ENCODE data around the gene PAQR5. TPM values are rescaled to one million over a fixed set of nuclear protein-coding genes. Genes with fewer than 3 reads are reported as not detected.
"Not testable (repeated sequence)": the region's sequence is repeated elsewhere in the genome, so short reads cannot be mapped to it uniquely, and the experiment has no call there.

Gene PAQR5
- total RNA-seq, 1 donor from 2014 or later = 13.6 TPM

DNA sequence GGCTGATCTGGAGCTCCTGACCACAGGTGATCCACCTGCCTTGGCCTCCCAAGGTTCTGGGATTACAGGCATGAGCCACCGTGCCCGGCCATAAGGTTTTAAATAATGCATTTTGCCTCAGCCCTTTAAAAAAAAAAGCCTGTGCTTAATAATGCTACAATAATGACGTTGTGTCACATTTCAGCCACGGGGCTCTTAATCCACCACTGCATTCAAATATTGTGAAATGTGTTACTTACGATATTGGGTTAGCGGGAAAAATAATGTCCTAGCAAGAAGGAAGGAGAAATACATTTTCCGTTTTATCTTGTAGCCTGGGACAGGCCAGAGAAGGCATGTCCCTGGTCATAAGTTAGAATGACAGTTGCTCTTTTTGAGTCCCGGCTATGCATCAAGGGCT lies 17.6 kb downstream of the PAQR5 start:
- ATAC-seq = no peak

GRCh38 chr15:69317392-69317841 lies 18.7 kb downstream of the PAQR5 start:
- ATAC-seq = no peak

DNA sequence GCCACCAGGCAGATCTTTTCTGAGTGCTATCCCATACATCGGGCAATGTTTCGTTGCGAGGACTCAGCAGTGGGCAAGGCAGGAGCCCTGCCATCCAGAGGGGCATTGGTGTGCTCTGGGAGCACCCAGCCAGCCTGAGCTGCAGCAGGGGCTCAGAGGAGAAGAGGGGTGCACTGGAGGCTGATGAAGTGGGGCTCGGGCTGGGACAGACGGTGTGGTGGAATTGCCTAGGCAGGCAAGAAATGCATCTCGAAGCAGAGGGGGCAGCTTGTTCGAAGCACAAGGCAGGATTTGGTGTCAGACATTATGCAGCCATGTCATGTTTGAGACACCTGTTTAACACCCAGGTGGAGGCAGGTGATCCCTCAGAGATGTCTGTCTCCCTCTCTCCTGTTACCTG lies 19.3 kb downstream of the PAQR5 start:
- ATAC-seq = peak; percentile 21

DNA sequence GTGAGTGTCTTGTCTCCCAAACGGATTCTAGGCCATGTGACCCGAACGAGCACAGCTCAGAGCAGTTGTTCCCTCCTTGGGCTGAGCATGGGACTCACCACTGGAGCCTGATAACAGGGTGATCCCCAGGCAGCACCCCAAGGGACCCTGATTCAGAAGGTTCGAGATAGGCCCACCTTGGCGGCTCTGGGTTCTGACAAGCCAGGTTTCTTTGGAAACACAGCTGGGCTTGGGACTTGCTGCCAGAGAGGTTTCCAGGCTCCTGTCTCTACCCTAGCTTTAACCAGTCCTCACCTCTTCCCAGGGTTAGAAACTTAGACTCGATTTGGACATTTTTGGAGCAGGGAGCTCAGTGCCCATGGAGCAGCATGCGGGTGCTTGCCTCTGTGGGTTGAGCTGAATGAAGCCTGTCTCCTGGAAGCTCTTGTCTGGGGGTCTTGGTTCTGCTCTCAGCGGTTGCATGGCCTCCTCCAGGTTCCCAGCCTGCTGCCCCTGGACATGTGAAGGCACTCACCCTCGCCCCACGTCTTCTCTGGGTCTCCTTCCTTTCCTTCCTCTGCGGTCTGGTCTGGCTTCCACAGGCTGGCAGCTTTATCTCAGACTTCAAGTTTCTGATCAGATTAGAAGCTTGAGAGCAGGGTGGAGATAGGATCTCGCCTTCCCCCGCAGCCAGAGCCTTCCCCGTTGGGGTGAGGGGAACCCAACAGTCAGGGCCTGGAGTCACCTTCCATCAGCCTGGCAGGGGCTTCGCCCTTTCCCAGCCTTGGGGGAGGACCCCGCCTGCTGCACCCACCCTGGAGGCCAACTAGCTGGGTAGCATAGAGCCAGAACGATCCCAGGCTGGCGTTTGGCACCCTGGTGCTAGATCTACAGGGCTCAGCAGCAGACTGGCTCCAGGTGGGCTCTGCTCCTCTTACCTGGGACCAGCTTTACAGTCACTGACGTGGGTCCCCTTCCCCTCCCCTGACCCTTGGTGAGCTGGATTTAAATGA lies 21.0 kb downstream of the PAQR5 start:
- ATAC-seq = no peak

GRCh38 chr15:69320977-69321554 lies 22.4 kb downstream of the PAQR5 start:
- ATAC-seq = no peak

DNA sequence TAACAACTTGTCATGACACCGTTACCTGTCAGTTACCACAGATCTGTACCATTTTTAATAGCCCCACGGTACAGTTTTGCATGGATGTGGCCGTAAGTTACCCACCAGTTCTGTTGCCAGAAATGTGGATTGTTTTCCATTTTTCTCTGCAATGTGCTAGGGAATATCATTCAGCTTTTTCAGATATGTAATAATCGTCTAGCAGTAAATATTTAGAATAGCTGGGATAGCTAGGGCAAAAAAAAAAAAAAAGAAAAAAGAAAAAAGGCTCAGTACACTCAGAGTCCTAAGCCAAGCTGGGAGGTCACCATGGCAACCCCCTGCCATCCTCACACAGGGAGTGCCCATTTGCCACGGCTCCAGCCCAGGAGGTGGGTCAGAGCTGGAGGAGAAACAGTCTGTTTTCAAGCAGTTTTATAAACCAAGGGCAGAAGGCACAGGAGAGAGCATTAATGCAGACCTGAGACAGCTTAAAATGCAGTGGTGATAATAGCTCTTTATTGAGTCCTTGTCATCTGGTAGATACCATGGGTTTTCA lies 25.2 kb downstream of the PAQR5 start:
- ATAC-seq = no peak

- ATAC-seq = no peak
These were observed 25.9 kb downstream of the PAQR5 start for GRCh38 chr15:69324565-69324964.

- no peak for ATAC-seq
These were observed 26.8 kb downstream of the PAQR5 start for GRCh38 chr15:69325456-69325971.

DNA sequence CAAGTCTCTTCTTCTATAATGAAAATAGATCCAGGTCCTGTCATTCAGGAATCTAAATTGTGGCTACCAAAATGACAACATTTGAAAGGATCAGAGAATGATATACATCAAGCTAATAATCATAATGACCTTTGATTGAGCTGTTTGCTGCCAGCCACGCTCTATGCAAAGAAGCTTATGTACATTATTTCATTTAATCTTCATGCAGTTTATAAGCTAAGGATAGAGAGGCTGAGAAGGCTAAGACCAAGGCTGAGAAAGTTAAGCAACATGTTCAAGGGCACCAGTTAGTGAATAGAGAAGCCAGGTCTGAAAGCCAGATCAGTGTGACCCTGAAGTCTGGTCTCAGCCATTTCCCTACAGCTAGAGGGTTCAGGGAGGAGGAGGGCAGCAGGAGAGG lies 29.4 kb downstream of the PAQR5 start:
- peak; percentile 38 for ATAC-seq

DNA sequence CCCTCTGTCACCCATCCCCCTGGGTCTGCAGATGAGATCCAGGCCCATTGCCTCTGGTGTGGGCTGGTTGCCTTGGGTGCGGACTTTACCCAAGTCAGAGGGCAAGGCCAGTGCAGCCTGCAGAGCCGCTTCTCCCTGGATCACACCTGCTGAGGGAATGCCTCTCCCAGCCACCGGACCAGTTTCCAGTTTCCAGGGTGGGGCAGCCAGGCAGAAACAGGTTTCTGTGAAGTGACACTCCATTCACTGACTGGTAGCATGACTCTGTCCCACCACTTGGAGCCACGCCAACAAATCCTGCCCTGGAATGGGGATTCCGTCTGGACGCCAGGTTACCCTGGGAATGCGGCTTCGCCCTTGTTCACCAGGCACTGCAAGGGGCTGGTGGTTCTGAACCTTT lies 30.0 kb downstream of the PAQR5 start:
- ATAC-seq = peak; percentile 95

GRCh38 chr15:69337138-69337537 lies 38.4 kb downstream of the PAQR5 start:
- ATAC-seq = no peak

- ATAC-seq = peak; percentile 75
These were observed 40.0 kb downstream of the PAQR5 start for GRCh38 chr15:69338535-69339213.

- not testable (repeated sequence) for ATAC-seq
These were observed 40.5 kb downstream of the PAQR5 start for GRCh38 chr15:69339214-69339543.

DNA sequence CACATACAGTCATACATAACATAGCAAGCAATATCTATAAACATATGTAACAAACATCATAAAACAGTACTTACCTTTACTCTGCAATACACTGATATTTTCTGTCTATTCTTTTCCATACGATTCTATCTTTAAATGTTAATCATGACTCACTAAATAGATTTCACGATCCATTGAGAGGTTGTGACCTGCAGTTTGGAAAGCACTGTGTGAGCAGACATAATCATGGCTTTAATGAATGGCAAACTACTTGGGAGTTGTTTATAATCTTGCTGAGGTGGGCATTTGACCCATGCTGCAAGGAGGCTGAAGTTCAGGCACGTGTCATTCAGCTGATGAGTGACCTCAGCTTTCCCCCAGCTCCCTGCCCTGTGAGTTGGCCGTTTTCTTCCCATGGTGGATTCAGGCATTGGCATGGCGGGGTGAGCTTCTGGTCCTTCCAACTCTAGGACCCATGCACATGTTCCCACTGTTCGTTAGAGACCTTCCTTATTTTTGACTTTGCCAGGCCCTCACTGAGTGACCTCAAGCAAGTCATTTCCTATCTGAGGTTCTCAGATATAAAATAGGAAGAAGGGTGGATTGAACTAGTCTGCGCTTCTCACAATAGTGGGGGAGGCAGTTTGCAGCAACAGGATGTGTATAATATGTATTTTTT lies 41.7 kb downstream of the PAQR5 start:
- ATAC-seq = no peak

DNA sequence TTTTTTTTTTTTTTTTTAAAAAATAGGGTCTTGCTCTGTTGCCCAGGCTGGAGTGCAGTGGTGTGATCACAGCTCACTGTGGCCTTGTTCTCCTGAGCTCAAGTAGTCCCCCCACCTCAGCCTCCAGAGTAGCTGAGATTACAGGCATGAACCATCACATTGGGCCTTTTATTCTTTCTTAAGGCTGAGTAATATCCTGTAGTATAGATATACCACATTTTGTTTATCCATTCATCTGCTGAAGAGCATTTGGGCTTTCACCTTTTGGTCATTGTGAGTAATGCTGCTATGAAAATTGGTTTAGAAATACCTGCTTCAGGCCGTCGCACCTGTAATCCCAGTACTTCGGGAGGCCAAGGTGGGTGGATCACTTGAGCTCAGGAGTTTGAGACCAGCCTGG lies 42.6 kb downstream of the PAQR5 start:
- ATAC-seq = peak; percentile 66

DNA sequence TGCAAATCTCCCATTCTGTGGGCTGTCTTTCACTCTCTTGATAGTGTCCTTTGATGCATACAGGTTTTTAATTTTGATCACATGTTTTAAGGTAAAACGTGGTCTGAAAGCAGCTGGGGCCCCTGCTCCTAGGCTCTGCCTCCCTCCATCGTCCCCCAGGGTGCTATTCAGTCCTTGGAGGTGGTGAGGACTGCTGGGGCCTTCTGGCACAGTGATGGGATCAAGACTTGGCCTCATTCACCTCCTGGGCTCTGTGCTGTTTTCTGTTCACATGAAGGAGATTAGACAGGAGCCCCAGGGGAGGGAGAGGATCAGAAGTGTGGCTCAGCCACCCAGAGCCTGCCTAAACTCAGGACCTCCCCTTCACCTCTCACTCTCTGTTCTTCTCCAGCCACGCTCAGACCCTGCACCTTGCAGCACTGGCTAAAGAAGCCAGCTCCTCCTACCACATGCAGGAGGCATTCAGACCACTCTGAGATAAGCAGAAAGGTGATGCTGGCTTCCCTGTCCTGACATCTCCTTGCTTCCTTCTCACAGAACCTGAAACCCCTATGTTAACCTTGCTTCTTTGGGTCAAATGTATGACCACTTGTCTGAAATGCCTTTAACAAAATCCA lies 43.9 kb downstream of the PAQR5 start:
- ATAC-seq = no peak

DNA sequence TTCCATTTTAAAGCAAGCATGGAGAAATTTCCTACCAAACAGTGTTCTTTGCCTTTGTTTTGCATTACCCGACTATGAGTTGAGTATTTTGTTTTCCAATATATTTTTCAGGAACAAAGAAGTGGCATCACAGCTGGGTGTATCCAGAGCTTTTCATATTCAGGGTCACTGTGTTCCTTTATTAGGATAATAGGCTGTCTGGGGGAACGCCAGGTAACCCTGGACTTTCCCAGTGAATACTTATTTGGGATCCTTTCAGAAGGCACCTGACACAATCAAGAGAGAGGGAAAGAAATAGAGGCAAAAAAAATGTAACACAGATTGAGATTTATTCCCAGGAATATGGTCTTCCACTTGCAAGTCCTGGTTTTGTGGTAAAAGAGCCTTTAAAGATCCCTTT lies 44.4 kb downstream of the PAQR5 start:
- no peak for ATAC-seq

DNA sequence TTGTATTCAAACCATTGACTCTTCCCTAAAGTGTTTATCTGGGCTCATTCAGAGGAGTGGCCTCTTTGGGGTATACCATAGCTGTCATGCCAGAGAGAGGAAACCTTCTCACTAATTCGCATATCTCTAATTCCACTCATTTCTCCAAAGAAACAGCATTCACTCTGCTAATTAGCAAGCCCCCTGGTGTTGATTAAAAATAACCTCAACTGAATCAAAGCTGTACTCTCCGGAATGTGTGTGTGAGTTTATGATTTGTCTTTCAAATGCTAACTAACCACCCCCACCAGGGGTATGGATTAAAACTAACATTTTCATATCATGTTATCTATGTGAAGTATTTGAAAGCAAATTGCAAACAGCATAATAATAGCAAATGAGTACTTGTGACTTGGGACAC lies 45.5 kb downstream of the PAQR5 start:
- ATAC-seq = no peak

- no peak for ATAC-seq
These were observed 47.4 kb downstream of the PAQR5 start for GRCh38 chr15:69346112-69346511.

DNA sequence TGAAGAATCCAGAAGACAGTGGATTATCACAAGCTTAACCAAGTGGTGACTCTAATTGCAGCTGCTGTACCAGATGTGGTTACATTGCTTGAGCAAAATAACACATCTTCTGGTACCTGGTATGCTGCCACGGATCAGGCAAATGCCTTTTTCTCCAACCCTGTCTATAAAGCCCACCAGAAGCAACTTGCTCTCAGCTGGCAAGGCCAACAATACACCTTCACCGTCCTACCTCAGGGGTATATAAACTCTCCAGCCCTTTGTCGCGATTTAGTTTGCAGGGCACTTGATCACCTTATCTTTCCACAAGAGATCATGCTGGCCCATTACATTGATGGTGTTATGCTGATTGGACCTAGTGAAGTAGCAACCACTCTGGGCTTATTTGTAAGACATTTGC lies 52.6 kb downstream of the PAQR5 start:
- no peak for ATAC-seq

GRCh38 chr15:69351884-69352283 lies 53.2 kb downstream of the PAQR5 start:
- no peak for ATAC-seq
